SK-N-SH (cell line): ENCODE data around the gene MRFAP1.
"Not testable (repeated sequence)": the region's sequence is repeated elsewhere in the genome, so short reads cannot be mapped to it uniquely, and the experiment has no call there.

ENCODE experiments used
- EP300 ChIP-seq, 2 experiments: IDR thresholded peaks; 2 replicates each; pipeline versions ENCODE4 v1.4.0 to v1.6.1; 2012; ENCODE audit warnings: borderline replicate concordance in 1 of 2, low read depth in 1 of 2, low read length in 1 of 2
- EZH2phosphoT487 ChIP-seq: fragments of 200-600 bp; sonication (generic); IDR thresholded peaks from 2 replicates; pipeline ENCODE4 v1.6.1; 2017; ENCODE audit warnings: low read depth, mixed run types, mild to moderate bottlenecking, antibody characterized with exemption, moderate library complexity, borderline replicate concordance
- FOXM1 ChIP-seq: IDR thresholded peaks from 2 replicates; pipeline ENCODE4 v1.4.0; 2012; ENCODE audit warnings: low read depth, mild to moderate bottlenecking
- JUND ChIP-seq: IDR thresholded peaks from 2 replicates; pipeline ENCODE4 v1.4.0; 2012
- POLR2AphosphoS5 ChIP-seq: IDR thresholded peaks from 2 replicates; pipeline ENCODE4 v1.6.1; 2012; ENCODE audit warnings: low read depth, low read length
- RCOR1 ChIP-seq: fragments of 150-350 bp; IDR thresholded peaks from 2 replicates; pipeline ENCODE4 v1.6.1; 2017; ENCODE audit warnings: antibody characterized with exemption, low read length
- SMC3 ChIP-seq: IDR thresholded peaks from 2 replicates; pipeline ENCODE4 v1.6.1; 2012; ENCODE audit warnings: low read depth, low read length, improper control_type of control experiment
- TF ChIP-seq, protein P1 (sequence below): fragments of 200-600 bp; sonication (generic); IDR thresholded peaks from 2 replicates; pipeline ENCODE4 v1.6.1; 2017; ENCODE audit warnings: antibody characterized with exemption, mild to moderate bottlenecking, moderate library complexity

DNA sequence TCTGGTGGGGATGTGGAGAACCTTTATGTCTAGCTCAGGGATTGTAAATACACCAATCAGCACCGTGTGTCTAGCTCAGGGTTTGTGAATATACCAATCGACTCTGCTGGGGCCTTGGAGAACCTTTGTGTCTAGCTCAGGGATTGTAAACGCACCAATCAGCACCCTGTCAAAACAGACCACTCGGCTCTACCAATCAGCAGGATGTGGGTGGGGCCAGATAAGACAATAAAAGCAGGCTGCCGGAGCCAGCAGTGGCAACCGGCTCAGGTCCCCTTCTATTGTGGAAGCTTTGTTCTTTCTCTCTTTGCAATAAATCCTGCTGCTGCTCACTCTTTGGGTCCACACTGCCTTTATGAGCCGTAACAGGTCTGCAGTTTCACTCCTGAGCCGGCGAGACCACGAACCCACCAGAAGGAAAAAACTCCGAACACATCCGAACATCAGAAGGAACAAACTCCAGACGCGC is 32.7 kb downstream of the MRFAP1 start:
- 0 out of 2 replicates have a peak, but pooled peaks have one; percentile 56 for TF ChIP-seq POLR2AphosphoS5
- TF ChIP-seq JUND; SMC3; EP300 (IDR thresholded peaks at IDR 0.05; ENCODE audit: borderline replicate concordance in 1 of 2, low read depth in 1 of 2, low read length in 1 of 2); RCOR1; FOXM1; EZH2phosphoT487: not testable (repeated sequence)
- TF ChIP-seq, protein P1, sequence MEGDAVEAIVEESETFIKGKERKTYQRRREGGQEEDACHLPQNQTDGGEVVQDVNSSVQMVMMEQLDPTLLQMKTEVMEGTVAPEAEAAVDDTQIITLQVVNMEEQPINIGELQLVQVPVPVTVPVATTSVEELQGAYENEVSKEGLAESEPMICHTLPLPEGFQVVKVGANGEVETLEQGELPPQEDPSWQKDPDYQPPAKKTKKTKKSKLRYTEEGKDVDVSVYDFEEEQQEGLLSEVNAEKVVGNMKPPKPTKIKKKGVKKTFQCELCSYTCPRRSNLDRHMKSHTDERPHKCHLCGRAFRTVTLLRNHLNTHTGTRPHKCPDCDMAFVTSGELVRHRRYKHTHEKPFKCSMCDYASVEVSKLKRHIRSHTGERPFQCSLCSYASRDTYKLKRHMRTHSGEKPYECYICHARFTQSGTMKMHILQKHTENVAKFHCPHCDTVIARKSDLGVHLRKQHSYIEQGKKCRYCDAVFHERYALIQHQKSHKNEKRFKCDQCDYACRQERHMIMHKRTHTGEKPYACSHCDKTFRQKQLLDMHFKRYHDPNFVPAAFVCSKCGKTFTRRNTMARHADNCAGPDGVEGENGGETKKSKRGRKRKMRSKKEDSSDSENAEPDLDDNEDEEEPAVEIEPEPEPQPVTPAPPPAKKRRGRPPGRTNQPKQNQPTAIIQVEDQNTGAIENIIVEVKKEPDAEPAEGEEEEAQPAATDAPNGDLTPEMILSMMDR: not testable (repeated sequence)
